Measurements from ENCODE around the gene SOCS3. TPM values are rescaled to one million over a fixed set of nuclear protein-coding genes. Genes with fewer than 3 reads are reported as not detected.

SOCS3 gene
- total and polyA plus RNA-seq, 2 experiments from 2014 or later: 13.2 to 32.9 TPM

- TF ChIP-seq, protein P1, sequence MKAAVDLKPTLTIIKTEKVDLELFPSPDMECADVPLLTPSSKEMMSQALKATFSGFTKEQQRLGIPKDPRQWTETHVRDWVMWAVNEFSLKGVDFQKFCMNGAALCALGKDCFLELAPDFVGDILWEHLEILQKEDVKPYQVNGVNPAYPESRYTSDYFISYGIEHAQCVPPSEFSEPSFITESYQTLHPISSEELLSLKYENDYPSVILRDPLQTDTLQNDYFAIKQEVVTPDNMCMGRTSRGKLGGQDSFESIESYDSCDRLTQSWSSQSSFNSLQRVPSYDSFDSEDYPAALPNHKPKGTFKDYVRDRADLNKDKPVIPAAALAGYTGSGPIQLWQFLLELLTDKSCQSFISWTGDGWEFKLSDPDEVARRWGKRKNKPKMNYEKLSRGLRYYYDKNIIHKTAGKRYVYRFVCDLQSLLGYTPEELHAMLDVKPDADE (IDR thresholded peaks at IDR 0.05): no peak
- TF ChIP-seq, protein P2, sequence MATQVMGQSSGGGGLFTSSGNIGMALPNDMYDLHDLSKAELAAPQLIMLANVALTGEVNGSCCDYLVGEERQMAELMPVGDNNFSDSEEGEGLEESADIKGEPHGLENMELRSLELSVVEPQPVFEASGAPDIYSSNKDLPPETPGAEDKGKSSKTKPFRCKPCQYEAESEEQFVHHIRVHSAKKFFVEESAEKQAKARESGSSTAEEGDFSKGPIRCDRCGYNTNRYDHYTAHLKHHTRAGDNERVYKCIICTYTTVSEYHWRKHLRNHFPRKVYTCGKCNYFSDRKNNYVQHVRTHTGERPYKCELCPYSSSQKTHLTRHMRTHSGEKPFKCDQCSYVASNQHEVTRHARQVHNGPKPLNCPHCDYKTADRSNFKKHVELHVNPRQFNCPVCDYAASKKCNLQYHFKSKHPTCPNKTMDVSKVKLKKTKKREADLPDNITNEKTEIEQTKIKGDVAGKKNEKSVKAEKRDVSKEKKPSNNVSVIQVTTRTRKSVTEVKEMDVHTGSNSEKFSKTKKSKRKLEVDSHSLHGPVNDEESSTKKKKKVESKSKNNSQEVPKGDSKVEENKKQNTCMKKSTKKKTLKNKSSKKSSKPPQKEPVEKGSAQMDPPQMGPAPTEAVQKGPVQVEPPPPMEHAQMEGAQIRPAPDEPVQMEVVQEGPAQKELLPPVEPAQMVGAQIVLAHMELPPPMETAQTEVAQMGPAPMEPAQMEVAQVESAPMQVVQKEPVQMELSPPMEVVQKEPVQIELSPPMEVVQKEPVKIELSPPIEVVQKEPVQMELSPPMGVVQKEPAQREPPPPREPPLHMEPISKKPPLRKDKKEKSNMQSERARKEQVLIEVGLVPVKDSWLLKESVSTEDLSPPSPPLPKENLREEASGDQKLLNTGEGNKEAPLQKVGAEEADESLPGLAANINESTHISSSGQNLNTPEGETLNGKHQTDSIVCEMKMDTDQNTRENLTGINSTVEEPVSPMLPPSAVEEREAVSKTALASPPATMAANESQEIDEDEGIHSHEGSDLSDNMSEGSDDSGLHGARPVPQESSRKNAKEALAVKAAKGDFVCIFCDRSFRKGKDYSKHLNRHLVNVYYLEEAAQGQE (IDR thresholded peaks at IDR 0.05; ENCODE audit: unreplicated experiment): no peak
Observed at GRCh38 chr17:78343543-78344201, 16.2 kb downstream of the SOCS3 start (continued).

- ATAC-seq: peak; percentile 64
- Histone ChIP-seq H3F3A (replicated peaks; ENCODE audit: low read depth) (0 out of 2 replicates have a peak, but pooled peaks cover 13% of the 10 kb centered on the region), H3K4me3 (peak overlapping the region; percentile 61; the same call in 1 of the 2 replicates), H3K27me3 (ENCODE audit: insufficient read depth) (peaks cover 22% of the 10 kb centered on the region), H3K27ac (ENCODE audit: low read depth) (no peak overlapping the region), H3K4me2 (peak overlapping the region; percentile 85), H4K20me1 (replicated peaks; ENCODE audit: insufficient read depth) (no peaks in the 10 kb centered on the region), H2AFZ (peak overlapping the region; percentile 69), H3K4me1 (ENCODE audit: insufficient read depth) (peaks cover 18% of the 10 kb centered on the region), H3K79me2 (replicated peaks; ENCODE audit: insufficient read depth) (no peaks in the 10 kb centered on the region), H3K36me3 (ENCODE audit: insufficient read depth) (no peaks in the 10 kb centered on the region), H3K9me2 (ENCODE audit: insufficient read depth) (no peaks in the 10 kb centered on the region)
- H3K27me3 Mint-ChIP-seq (ENCODE audit: insufficient read depth, low read depth, poor library complexity): peaks cover 28% of the 10 kb centered on the region
- H3K4me3 Mint-ChIP-seq: no peak overlapping the region
- H3K27ac Mint-ChIP-seq: no peak overlapping the region
- H3K4me1 Mint-ChIP-seq: peaks cover 27% of the 10 kb centered on the region
- peak; percentile 72 for DNase-seq (ENCODE audit: low spot score)
- no peaks in the 10 kb centered on the region for H3K36me3 Mint-ChIP-seq (ENCODE audit: low read depth)
- TF ChIP-seq STAT1 (IDR thresholded peaks at IDR 0.05; ENCODE audit: unreplicated experiment): no peak
- TF ChIP-seq CREB1 (CRISPR knock-in tag; IDR thresholded peaks at IDR 0.05; ENCODE audit: low read depth): no peak
- TF ChIP-seq, protein P2 (IDR thresholded peaks at IDR 0.05; ENCODE audit: unreplicated experiment): no peak
- TF ChIP-seq, protein P3, sequence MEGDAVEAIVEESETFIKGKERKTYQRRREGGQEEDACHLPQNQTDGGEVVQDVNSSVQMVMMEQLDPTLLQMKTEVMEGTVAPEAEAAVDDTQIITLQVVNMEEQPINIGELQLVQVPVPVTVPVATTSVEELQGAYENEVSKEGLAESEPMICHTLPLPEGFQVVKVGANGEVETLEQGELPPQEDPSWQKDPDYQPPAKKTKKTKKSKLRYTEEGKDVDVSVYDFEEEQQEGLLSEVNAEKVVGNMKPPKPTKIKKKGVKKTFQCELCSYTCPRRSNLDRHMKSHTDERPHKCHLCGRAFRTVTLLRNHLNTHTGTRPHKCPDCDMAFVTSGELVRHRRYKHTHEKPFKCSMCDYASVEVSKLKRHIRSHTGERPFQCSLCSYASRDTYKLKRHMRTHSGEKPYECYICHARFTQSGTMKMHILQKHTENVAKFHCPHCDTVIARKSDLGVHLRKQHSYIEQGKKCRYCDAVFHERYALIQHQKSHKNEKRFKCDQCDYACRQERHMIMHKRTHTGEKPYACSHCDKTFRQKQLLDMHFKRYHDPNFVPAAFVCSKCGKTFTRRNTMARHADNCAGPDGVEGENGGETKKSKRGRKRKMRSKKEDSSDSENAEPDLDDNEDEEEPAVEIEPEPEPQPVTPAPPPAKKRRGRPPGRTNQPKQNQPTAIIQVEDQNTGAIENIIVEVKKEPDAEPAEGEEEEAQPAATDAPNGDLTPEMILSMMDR (conservative IDR thresholded peaks at IDR 0.05; ENCODE audit: low read depth in 2 of 2): no peak
- no peak for TF ChIP-seq ZNF331 (CRISPR knock-in tag; IDR thresholded peaks at IDR 0.05; ENCODE audit: low read depth)
- no peak for TF ChIP-seq ZNF114 (CRISPR knock-in tag; IDR thresholded peaks at IDR 0.05)
- H3K9me3 Mint-ChIP-seq: no peaks in the 10 kb centered on the region
Observed at GRCh38 chr17:78343187-78343542, 16.7 kb downstream of the SOCS3 start.
